Caki2 (cell line): ENCODE measurements around the gene GSTO2. TPM values are rescaled to one million over a fixed set of nuclear protein-coding genes. Genes with fewer than 3 reads are reported as not detected.
A peak's percentile ranks its signal among the peaks of the same experiment; 100 is the strongest.

Source experiments
- DNase-seq: peaks from one replicate; pipeline ENCODE4 v3.0.0-alpha.2; 2015; ENCODE audit warnings: low read depth
- in situ Hi-C: cut with HindIII; loops from 2 replicates; pipeline ENCODE4 v1.10.0; 2016; ENCODE audit warnings: low sequenced_read_pairs, low pct_unique_long_range_greater_than_20kb, mixed read lengths
- total RNA-seq: library from RNA; depleted of rRNA; stranded (reverse); fragments of >200 nt; shearing (Covaris generic); gene quantifications from 2 replicates; pipeline ENCODE4 v1.2.3, GENCODE V29; 2014; ENCODE audit warnings: low replicate concordance

Gene GSTO2
- total RNA-seq, 1 experiment from 2014 or later: 15.1 TPM

GRCh38 chr10:104251443-104251842 lies 17.5 kb upstream of the GSTO2 start:
- DNase-seq: no peak
- in situ Hi-C loops: no loop called here

GRCh38 chr10:104252368-104252767 lies 16.6 kb upstream of the GSTO2 start:
- no peak for DNase-seq
- in situ Hi-C loops: no loop called here

- in situ Hi-C loops: no loop called here
- no peak for DNase-seq
Measured at GRCh38 chr10:104253106-104253505, 15.9 kb upstream of the GSTO2 start.

- no peak for DNase-seq
Measured at GRCh38 chr10:104253606-104254410, 15.2 kb upstream of the GSTO2 start.

GRCh38 chr10:104254493-104255310 lies 14.3 kb upstream of the GSTO2 start, which contains the start of gene GSTO1:
Gene GSTO1 (plus strand): TSS chr10:104254892. CDS start chr10:104254929, 37 bp downstream.
- in situ Hi-C loops: no loop called here
- peak; percentile 63 for DNase-seq

More at GRCh38 chr10:104253606-104254410, 15.2 kb upstream of the GSTO2 start:
- in situ Hi-C loops: no loop called here

- DNase-seq: peak; percentile 23
- in situ Hi-C loops: no loop called here
Measured at GRCh38 chr10:104255311-104255981, 13.5 kb upstream of the GSTO2 start.

- in situ Hi-C loops: no loop called here
- DNase-seq: no peak
Measured at GRCh38 chr10:104256335-104256961, 12.5 kb upstream of the GSTO2 start.

GRCh38 chr10:104257235-104257634 lies 11.7 kb upstream of the GSTO2 start:
- DNase-seq: no peak
- in situ Hi-C loops: no loop called here

- in situ Hi-C loops: no loop called here
- DNase-seq: no peak
Measured at GRCh38 chr10:104258209-104258608, 10.8 kb upstream of the GSTO2 start.

- in situ Hi-C loops: no loop called here
Measured at GRCh38 chr10:104259456-104259855, 9.5 kb upstream of the GSTO2 start.

GRCh38 chr10:104259999-104260774 lies 8.8 kb upstream of the GSTO2 start:
- DNase-seq: no peak
- in situ Hi-C loops: no loop called here

More at GRCh38 chr10:104259456-104259855, 9.5 kb upstream of the GSTO2 start:
- DNase-seq: no peak

- in situ Hi-C loops: no loop called here
- no peak for DNase-seq
Measured at GRCh38 chr10:104260775-104261115, 8.2 kb upstream of the GSTO2 start.

GRCh38 chr10:104262055-104262454 lies 6.9 kb upstream of the GSTO2 start:
- in situ Hi-C loops: no loop called here
- no peak for DNase-seq

- DNase-seq: no peak
- in situ Hi-C loops: no loop called here
Measured at GRCh38 chr10:104264783-104265182, 4.2 kb upstream of the GSTO2 start.

GRCh38 chr10:104267721-104268404 lies 1.1 kb upstream of the GSTO2 start:
- no peak for DNase-seq
- in situ Hi-C loops: no loop called here

GRCh38 chr10:104268405-104268712 lies 625 bp upstream of the GSTO2 start:
- no peak for DNase-seq
- in situ Hi-C loops: no loop called here

- in situ Hi-C loops: no loop called here
- DNase-seq: no peak
Measured at GRCh38 chr10:104273286-104273685, 4.3 kb downstream of the GSTO2 start.
